ENCODE measurements around the gene LRP8.

Gene LRP8

GRCh38 chr1:53359225-53359933 lies 31.5 kb upstream of the LRP8 start:
- Histone ChIP-seq H3K4me3 (ENCODE audit: low read depth, low read length) (no peak overlapping the region), H3K9ac (ENCODE audit: low read length) (no peak overlapping the region), H3K36me3 (ENCODE audit: control insufficient read depth, insufficient read depth, low read length) (no peaks in the 10 kb centered on the region), H3K9me3 (ENCODE audit: control insufficient read depth, insufficient read depth, low read depth, low read length) (peaks cover 6% of the 10 kb centered on the region), H3K27ac (ENCODE audit: low read depth, low read length) (no peak overlapping the region), H3K27me3 (ENCODE audit: control insufficient read depth, insufficient read depth, low read length) (peaks cover 4% of the 10 kb centered on the region; the same call in 1 of the 2 replicates), H3K4me1 (ENCODE audit: control insufficient read depth, insufficient read depth, low read length) (no peaks in the 10 kb centered on the region)

GRCh38 chr1:53356637-53357036 lies 28.8 kb upstream of the LRP8 start:
- H3K27ac ChIP-seq (ENCODE audit: low read depth, low read length): no peak overlapping the region
- no peak overlapping the region for H3K9ac ChIP-seq (ENCODE audit: low read length)

GRCh38 chr1:53354119-53354518 lies 26.2 kb upstream of the LRP8 start:
- Histone ChIP-seq H3K4me3 (ENCODE audit: low read depth, low read length) (no peak overlapping the region), H3K27me3 (ENCODE audit: control insufficient read depth, insufficient read depth, low read length) (0 out of 2 replicates have a peak, but pooled peaks cover under 1% of the 10 kb centered on the region), H3K9ac (ENCODE audit: low read length) (no peak overlapping the region), H3K27ac (ENCODE audit: low read depth, low read length) (no peak overlapping the region), H3K36me3 (ENCODE audit: control insufficient read depth, insufficient read depth, low read length) (no peaks in the 10 kb centered on the region), H3K4me1 (ENCODE audit: control insufficient read depth, insufficient read depth, low read length) (peaks cover 14% of the 10 kb centered on the region; the same call in 1 of the 2 replicates), H3K9me3 (ENCODE audit: control insufficient read depth, insufficient read depth, low read depth, low read length) (peaks cover 6% of the 10 kb centered on the region)

More at GRCh38 chr1:53356637-53357036, 28.8 kb upstream of the LRP8 start:
- Histone ChIP-seq H3K9me3 (ENCODE audit: control insufficient read depth, insufficient read depth, low read depth, low read length) (peaks cover 6% of the 10 kb centered on the region), H3K4me1 (ENCODE audit: control insufficient read depth, insufficient read depth, low read length) (no peaks in the 10 kb centered on the region), H3K36me3 (ENCODE audit: control insufficient read depth, insufficient read depth, low read length) (no peaks in the 10 kb centered on the region), H3K27me3 (ENCODE audit: control insufficient read depth, insufficient read depth, low read length) (peaks cover 4% of the 10 kb centered on the region; the same call in 1 of the 2 replicates), H3K4me3 (ENCODE audit: low read depth, low read length) (no peak overlapping the region)

GRCh38 chr1:53352561-53352960 lies 24.7 kb upstream of the LRP8 start:
- Histone ChIP-seq H3K9ac (ENCODE audit: low read length) (no peak overlapping the region), H3K27me3 (ENCODE audit: control insufficient read depth, insufficient read depth, low read length) (no peaks in the 10 kb centered on the region), H3K4me3 (ENCODE audit: low read depth, low read length) (no peak overlapping the region), H3K9me3 (ENCODE audit: control insufficient read depth, insufficient read depth, low read depth, low read length) (peaks cover 4% of the 10 kb centered on the region), H3K4me1 (ENCODE audit: control insufficient read depth, insufficient read depth, low read length) (peaks cover 18% of the 10 kb centered on the region; the same call in 1 of the 2 replicates), H3K27ac (ENCODE audit: low read depth, low read length) (no peak overlapping the region), H3K36me3 (ENCODE audit: control insufficient read depth, insufficient read depth, low read length) (no peaks in the 10 kb centered on the region)

- Histone ChIP-seq H3K36me3 (ENCODE audit: control insufficient read depth, insufficient read depth, low read length) (no peaks in the 10 kb centered on the region), H3K9ac (ENCODE audit: low read length) (no peak overlapping the region), H3K27ac (ENCODE audit: low read depth, low read length) (no peak overlapping the region), H3K4me1 (ENCODE audit: control insufficient read depth, insufficient read depth, low read length) (peaks cover 18% of the 10 kb centered on the region; the same call in 1 of the 2 replicates), H3K4me3 (ENCODE audit: low read depth, low read length) (no peak overlapping the region), H3K27me3 (ENCODE audit: control insufficient read depth, insufficient read depth, low read length) (no peaks in the 10 kb centered on the region), H3K9me3 (ENCODE audit: control insufficient read depth, insufficient read depth, low read depth, low read length) (no peaks in the 10 kb centered on the region)
These were observed 23.2 kb upstream of the LRP8 start for GRCh38 chr1:53350853-53351767.

GRCh38 chr1:53349968-53350852 lies 22.3 kb upstream of the LRP8 start:
- Histone ChIP-seq H3K4me1 (ENCODE audit: control insufficient read depth, insufficient read depth, low read length) (peaks cover 18% of the 10 kb centered on the region; the same call in 1 of the 2 replicates), H3K9ac (ENCODE audit: low read length) (no peak overlapping the region), H3K4me3 (ENCODE audit: low read depth, low read length) (no peak overlapping the region), H3K36me3 (ENCODE audit: control insufficient read depth, insufficient read depth, low read length) (no peaks in the 10 kb centered on the region), H3K27ac (ENCODE audit: low read depth, low read length) (no peak overlapping the region), H3K9me3 (ENCODE audit: control insufficient read depth, insufficient read depth, low read depth, low read length) (no peaks in the 10 kb centered on the region), H3K27me3 (ENCODE audit: control insufficient read depth, insufficient read depth, low read length) (peaks cover 3% of the 10 kb centered on the region; the same call in 1 of the 2 replicates)

GRCh38 chr1:53349369-53349835 lies 21.5 kb upstream of the LRP8 start:
- Histone ChIP-seq H3K4me1 (ENCODE audit: control insufficient read depth, insufficient read depth, low read length) (peaks cover 18% of the 10 kb centered on the region; the same call in 1 of the 2 replicates), H3K9me3 (ENCODE audit: control insufficient read depth, insufficient read depth, low read depth, low read length) (no peaks in the 10 kb centered on the region), H3K9ac (ENCODE audit: low read length) (no peak overlapping the region), H3K27me3 (ENCODE audit: control insufficient read depth, insufficient read depth, low read length) (peaks cover 3% of the 10 kb centered on the region; the same call in 1 of the 2 replicates), H3K36me3 (ENCODE audit: control insufficient read depth, insufficient read depth, low read length) (no peaks in the 10 kb centered on the region), H3K4me3 (ENCODE audit: low read depth, low read length) (no peak overlapping the region), H3K27ac (ENCODE audit: low read depth, low read length) (no peak overlapping the region)

- H3K4me3 ChIP-seq (ENCODE audit: low read depth, low read length): no peak overlapping the region
These were observed 20.9 kb upstream of the LRP8 start for GRCh38 chr1:53348486-53349368.

GRCh38 chr1:53346814-53347176 lies 18.9 kb upstream of the LRP8 start:
- Histone ChIP-seq H3K9ac (ENCODE audit: low read length) (no peak overlapping the region), H3K27ac (ENCODE audit: low read depth, low read length) (no peak overlapping the region), H3K36me3 (ENCODE audit: control insufficient read depth, insufficient read depth, low read length) (no peaks in the 10 kb centered on the region), H3K4me3 (ENCODE audit: low read depth, low read length) (no peak overlapping the region), H3K4me1 (ENCODE audit: control insufficient read depth, insufficient read depth, low read length) (peaks cover 26% of the 10 kb centered on the region; the same call in 1 of the 2 replicates), H3K27me3 (ENCODE audit: control insufficient read depth, insufficient read depth, low read length) (peaks cover 3% of the 10 kb centered on the region; the same call in 1 of the 2 replicates), H3K9me3 (ENCODE audit: control insufficient read depth, insufficient read depth, low read depth, low read length) (no peaks in the 10 kb centered on the region)

More at GRCh38 chr1:53348486-53349368, 20.9 kb upstream of the LRP8 start:
- H3K4me1 ChIP-seq (ENCODE audit: control insufficient read depth, insufficient read depth, low read length): peaks cover 24% of the 10 kb centered on the region; the same call in 1 of the 2 replicates
- H3K9me3 ChIP-seq (ENCODE audit: control insufficient read depth, insufficient read depth, low read depth, low read length): no peaks in the 10 kb centered on the region
- H3K36me3 ChIP-seq (ENCODE audit: control insufficient read depth, insufficient read depth, low read length): no peaks in the 10 kb centered on the region
- H3K27ac ChIP-seq (ENCODE audit: low read depth, low read length): no peak overlapping the region
- H3K9ac ChIP-seq (ENCODE audit: low read length): no peak overlapping the region
- H3K27me3 ChIP-seq (ENCODE audit: control insufficient read depth, insufficient read depth, low read length): peaks cover 3% of the 10 kb centered on the region; the same call in 1 of the 2 replicates
